ENCODE data around the gene EFS. TPM values are rescaled to one million over a fixed set of nuclear protein-coding genes. Genes with fewer than 3 reads are reported as not detected.

Gene EFS
- total RNA-seq, 2 donors from 2014 or later, result 69.9 to 96.4 TPM

- H3K9ac ChIP-seq (ENCODE audit: extremely low read depth, low read length, poor library complexity, severe bottlenecking), result peak within 1 kb of the TSS; percentile 92
- H3K36me3 ChIP-seq (ENCODE audit: control insufficient read depth, insufficient read depth, low read length), result peaks cover 42% of the 10 kb centered on the region
- Mint-ChIP-seq H3K27me3 (ENCODE audit: insufficient read depth) (no peaks in the 10 kb centered on the region), H3K9me3 (no peaks in the 10 kb centered on the region), H3K36me3 (ENCODE audit: low read depth) (peaks cover 52% of the 10 kb centered on the region), H3K4me1 (peaks cover 10% of the 10 kb centered on the region), H3K27ac (peak within 1 kb of the TSS; percentile 98), H3K4me3 (peak within 1 kb of the TSS; percentile 98)
- H3K4me1 ChIP-seq (ENCODE audit: control insufficient read depth, insufficient read depth, low read length), result peaks cover 6% of the 10 kb centered on the region
- H3K9me3 ChIP-seq (ENCODE audit: control insufficient read depth, low read length), result no peaks in the 10 kb centered on the region
- 1 to 6% methylated on average over 30 to 63 of the region's 63 CpGs for WGBS, 2 experiments (ENCODE audit: insufficient coverage in 1 of 2, insufficient read length in 1 of 2)
- peak within 1 kb of the TSS; percentile 90 for H3K27ac ChIP-seq (ENCODE audit: low read depth, low read length)
- no peak for TF ChIP-seq CTCF (conservative IDR thresholded peaks at IDR 0.05)
- no peaks in the 10 kb centered on the region for H3K27me3 ChIP-seq (ENCODE audit: control insufficient read depth, insufficient read depth, low read length, poor library complexity, severe bottlenecking)
- DNase-seq, result peak; percentile 99
- peak within 1 kb of the TSS; percentile 95 for H3K4me3 ChIP-seq (ENCODE audit: low read length)
Measured at GRCh38 chr14:23320584-23321571, 44.1 kb downstream of the EFS start, which contains the start of gene PABPN1. PABPN1 (plus strand) TSS chr14:23321457; CDS start chr14:23321470, 13 bp downstream.

GRCh38 chr14:23319746-23320583 lies 45.0 kb downstream of the EFS start:
- Mint-ChIP-seq H3K4me1 (peaks cover 10% of the 10 kb centered on the region), H3K4me3 (peak overlapping the region; percentile 98), H3K27me3 (ENCODE audit: insufficient read depth) (no peaks in the 10 kb centered on the region), H3K36me3 (ENCODE audit: low read depth) (peaks cover 45% of the 10 kb centered on the region), H3K9me3 (no peaks in the 10 kb centered on the region), H3K27ac (peak overlapping the region; percentile 98)
- H3K4me1 ChIP-seq (ENCODE audit: control insufficient read depth, insufficient read depth, low read length), result peaks cover 6% of the 10 kb centered on the region
- no peaks in the 10 kb centered on the region for H3K9me3 ChIP-seq (ENCODE audit: control insufficient read depth, low read length)
- WGBS, 2 experiments (ENCODE audit: insufficient coverage in 1 of 2, insufficient read length in 1 of 2), result 94 to 98% methylated on average over 7 to 17 of the region's 17 CpGs
- no peaks in the 10 kb centered on the region for H3K27me3 ChIP-seq (ENCODE audit: control insufficient read depth, insufficient read depth, low read length, poor library complexity, severe bottlenecking)
- peak overlapping the region; percentile 85 for H3K27ac ChIP-seq (ENCODE audit: low read depth, low read length)
- peak overlapping the region; percentile 76 for H3K4me3 ChIP-seq (ENCODE audit: low read length)
- peak; percentile 48 for DNase-seq
- H3K36me3 ChIP-seq (ENCODE audit: control insufficient read depth, insufficient read depth, low read length), result peaks cover 40% of the 10 kb centered on the region
- TF ChIP-seq CTCF (conservative IDR thresholded peaks at IDR 0.05), result no peak
- peak overlapping the region; percentile 52 for H3K9ac ChIP-seq (ENCODE audit: extremely low read depth, low read length, poor library complexity, severe bottlenecking)

- Histone ChIP-seq H3K9me3 (ENCODE audit: control insufficient read depth, low read length) (no peaks in the 10 kb centered on the region), H3K36me3 (ENCODE audit: control insufficient read depth, insufficient read depth, low read length) (peaks cover 37% of the 10 kb centered on the region), H3K27me3 (ENCODE audit: control insufficient read depth, insufficient read depth, low read length, poor library complexity, severe bottlenecking) (no peaks in the 10 kb centered on the region), H3K4me3 (ENCODE audit: low read length) (no peak overlapping the region), H3K9ac (ENCODE audit: extremely low read depth, low read length, poor library complexity, severe bottlenecking) (no peak overlapping the region), H3K27ac (ENCODE audit: low read depth, low read length) (no peak overlapping the region), H3K4me1 (ENCODE audit: control insufficient read depth, insufficient read depth, low read length) (peaks cover 2% of the 10 kb centered on the region)
- no peak overlapping the region for H3K4me3 Mint-ChIP-seq
- peaks cover 38% of the 10 kb centered on the region for H3K36me3 Mint-ChIP-seq (ENCODE audit: low read depth)
- H3K4me1 Mint-ChIP-seq, result peaks cover 1% of the 10 kb centered on the region
- H3K27me3 Mint-ChIP-seq (ENCODE audit: insufficient read depth), result no peaks in the 10 kb centered on the region
- 86 to 96% methylated on average over 4 of the region's 5 CpGs for WGBS, 2 experiments (ENCODE audit: insufficient coverage in 1 of 2, insufficient read length in 1 of 2)
- no peak overlapping the region for H3K27ac Mint-ChIP-seq
- no peak for TF ChIP-seq CTCF (conservative IDR thresholded peaks at IDR 0.05)
- no peak for DNase-seq
- no peaks in the 10 kb centered on the region for H3K9me3 Mint-ChIP-seq
Measured at GRCh38 chr14:23316300-23316699, 48.7 kb downstream of the EFS start.
